HL-60 (cell line): Measurements from ENCODE around the gene NPPA.

Source experiments
- CTCF ChIP-seq: IDR thresholded peaks from one replicate; pipeline ENCODE4 v1.5.1; 2011; ENCODE audit warnings: low read length, control low read depth, inconsistent platforms; ENCODE audit not compliant: insufficient read depth
- REST ChIP-seq: IDR thresholded peaks from 2 replicates; pipeline ENCODE4 v1.6.1; 2012; ENCODE audit warnings: low read depth; ENCODE audit not compliant: insufficient replicate concordance
- SPI1 ChIP-seq: IDR thresholded peaks from 2 replicates; pipeline ENCODE4 v1.6.1; 2012; ENCODE audit warnings: low read depth, mild to moderate bottlenecking, borderline replicate concordance

GRCh38 chr1:11802616-11802972, 45.0 kb downstream of the NPPA start:
- TF ChIP-seq SPI1 (no peak), CTCF (no peak), REST (no peak)
